GM12878 (cell line): ENCODE results near the gene GTPBP1. TPM values are rescaled to one million over a fixed set of nuclear protein-coding genes. Genes with fewer than 3 reads are reported as not detected.

ENCODE experiments used
- ATAC-seq: fragments of 200-7000 bp; cut with Tn5 transposase; 3 replicates; pipeline ENCODE4 v1.9.1; 2020; ENCODE audit warnings: mild to moderate bottlenecking, moderate library complexity
- BruUV-seq: library from RNA; stranded (reverse); fragments of 400-500 nt; replicated peaks from 2 replicates; lab custom pipeline; 2021; lab: Mats Ljungman, UMichigan
- CTCF ChIA-PET: fragments of 300-600 bp; sonication (Branson Sonifier 250); formaldehyde crosslinking; extraction: SDS; loops from one replicate; lab custom pipeline; 2021; ENCODE audit warnings: inconsistent platforms; lab: Yijun Ruan, JAX
- POLR2A ChIA-PET: fragments of 350-600 bp; formaldehyde crosslinking; extraction: SDS; loops from one replicate; lab custom pipeline; 2021; ENCODE audit warnings: inconsistent platforms; lab: Charles Lee
- RAD21 ChIA-PET: fragments of 300-600 bp; sonication (Branson Sonifier 250); formaldehyde crosslinking; loops from one replicate; lab custom pipeline; 2023; ENCODE audit warnings: antibody characterized with exemption; ENCODE audit not compliant: unreplicated experiment; lab: Charles Lee
- SMC1A ChIA-PET: fragments of 300-600 bp; sonication (Branson Sonifier 250); formaldehyde crosslinking; loops from one replicate; lab custom pipeline; 2023; ENCODE audit not compliant: unreplicated experiment, uncharacterized antibody; lab: Charles Lee
- DNase-seq: peaks from one replicate; pipeline ENCODE4 v3.0.0-alpha.2; 2011; ENCODE audit warnings: low read depth, low spot score
- FAIRE-seq: peaks from 3 replicates; lab custom pipeline; 2011; peaks lifted over from hg19 to GRCh38; lab: Jason Lieb, UNC
- H2AFZ ChIP-seq: 2 replicates; pipeline ENCODE4 v1.6.0; 2011; ENCODE audit warnings: low read depth, low read length, control low read depth; ENCODE audit not compliant: control insufficient read depth
- H3K27ac ChIP-seq: 2 replicates; pipeline ENCODE4 v1.5.1; 2011; ENCODE audit warnings: control low read depth; ENCODE audit not compliant: control insufficient read depth, insufficient read depth
- H3K27me3 ChIP-seq, 2 experiments: replicated peaks in 1 of 2; 2 replicates each; pipeline versions ENCODE4 v1.6.0 to v1.6.1; 2011; ENCODE audit warnings: low read length in 1 of 2; ENCODE audit not compliant: control insufficient read depth in 2 of 2, insufficient read depth in 2 of 2
- H3K36me3 ChIP-seq, 2 experiments: 2 replicates each; pipeline ENCODE4 v1.5.1; 2011; ENCODE audit warnings: low read length in 1 of 2; ENCODE audit not compliant: control insufficient read depth in 2 of 2, insufficient read depth in 2 of 2
- H3K4me1 ChIP-seq: 2 replicates; pipeline ENCODE4 v1.6.1; 2011; ENCODE audit warnings: mild to moderate bottlenecking, low read length, moderate library complexity, mixed read lengths; ENCODE audit not compliant: control insufficient read depth, insufficient read depth
- H3K4me2 ChIP-seq: 2 replicates; pipeline ENCODE4 v1.6.0; 2011; ENCODE audit warnings: control low read depth; ENCODE audit not compliant: control insufficient read depth, insufficient read depth
- H3K4me3 ChIP-seq: fragments of 200-600 bp; sonication (generic); 2 replicates; pipeline ENCODE4 v1.5.1; 2016
- H3K79me2 ChIP-seq: 2 replicates; pipeline ENCODE4 v1.6.0; 2011; ENCODE audit warnings: low read length; ENCODE audit not compliant: control insufficient read depth, insufficient read depth
- H3K9ac ChIP-seq: 2 replicates; pipeline ENCODE4 v1.8.0; 2011; ENCODE audit warnings: low read length, control low read depth, mixed read lengths; ENCODE audit not compliant: control insufficient read depth, insufficient read depth
- H3K9me3 ChIP-seq: replicated peaks from 3 replicates; pipeline ENCODE4 v1.5.1; 2011; ENCODE audit warnings: mild to moderate bottlenecking, low read length; ENCODE audit not compliant: control insufficient read depth, insufficient read depth
- H4K20me1 ChIP-seq: 2 replicates; pipeline ENCODE4 v1.6.0; 2011; ENCODE audit not compliant: control insufficient read depth, insufficient read depth
- POLR2A ChIP-seq: IDR thresholded peaks from 2 replicates; pipeline ENCODE4 v1.6.1; 2011; ENCODE audit warnings: low read depth, mild to moderate bottlenecking, low read length
- SMARCA5 ChIP-seq: fragments of 450-650 bp; IDR thresholded peaks from 2 replicates; pipeline ENCODE4 v1.6.1; 2017; ENCODE audit warnings: mild to moderate bottlenecking
- SREBF1 ChIP-seq: IDR thresholded peaks from 2 replicates; pipeline ENCODE4 v1.6.1; 2012; ENCODE audit warnings: mild to moderate bottlenecking, low read length
- STAT3 ChIP-seq: IDR thresholded peaks from 2 replicates; pipeline ENCODE4 v1.6.1; 2011; ENCODE audit warnings: low read depth, low read length, improper control_type of control experiment
- WRNIP1 ChIP-seq: IDR thresholded peaks from 2 replicates; pipeline ENCODE4 v1.6.1; 2011; ENCODE audit warnings: low read depth, low read length, improper control_type of control experiment, borderline replicate concordance
- WGBS: methylation state at CpG from one replicate; pipeline ENCODE4 v1.1.6; 2016; ENCODE audit warnings: low lambda C conversion rate; ENCODE audit not compliant: insufficient replicate concordance, insufficient coverage; ENCODE audit errors: missing lambda C conversion rate; 5-methylcytosine and 5-hydroxymethylcytosine counted together
- in situ Hi-C: fragments of 300-500 bp; cut with MboI; formaldehyde crosslinking; loops from 9 replicates; pipeline ENCODE4 v1.14.3; 2018; ENCODE audit warnings: mixed read lengths
- intact Hi-C: fragments of 100-400 bp; cut with micrococcal nuclease; formaldehyde crosslinking; loops from one replicate; pipeline ENCODE4 v1.14.2; 2022; ENCODE audit not compliant: unreplicated experiment
- polyA plus RNA-seq, 11 experiments: library from polyadenylated mRNA; depleted of rRNA in 4 of 11; unstranded in 6 of 11; stranded (reverse) in 5 of 11; fragments of >200 nt; fragmentation: Nextera tagmentation in 4 of 11; fragmentation: Illumina TruSeq in 1 of 11; extraction: Ambion mirVana in 4 of 11; extraction: Trizol in 1 of 11; gene quantifications; 1 replicate in 1 of 11; 2 replicates in 10 of 11; pipeline versions ENCODE4 v1.2.1 to v1.2.3, GENCODE V29; 2011 to 2016; ENCODE audit warnings: inconsistent platforms in 2 of 11, missing spikeins in 2 of 11, low read depth in 1 of 11
- total RNA-seq, 4 experiments: library from RNA; depleted of rRNA in 3 of 4; stranded (reverse); fragments of >200 nt in 3 of 4; fragmentation: Illumina TruSeq in 1 of 4; extraction: Trizol in 1 of 4; gene quantifications; 2 replicates each; pipeline versions ENCODE4 v1.2.1 to v1.2.3, GENCODE V29; 2013 to 2021
- TF ChIP-seq, protein P1 (sequence below): IDR thresholded peaks from 2 replicates; pipeline ENCODE4 v1.6.1; 2011; ENCODE audit warnings: borderline replicate concordance, low read depth, mild to moderate bottlenecking, moderate library complexity, low read length; ENCODE audit not compliant: insufficient read depth, poor library complexity, severe bottlenecking
- TF ChIP-seq, protein P2 (sequence below): fragments of 450-650 bp; IDR thresholded peaks from 2 replicates; pipeline ENCODE4 v1.6.1; 2014; ENCODE audit warnings: mild to moderate bottlenecking

GTPBP1 gene
- total and polyA plus RNA-seq, 10 of the 15 experiments (the other 5 are each of a cell fraction or from before 2014, with no cell fraction given): 0.89 to 63.1 (median 34.2) TPM

DNA sequence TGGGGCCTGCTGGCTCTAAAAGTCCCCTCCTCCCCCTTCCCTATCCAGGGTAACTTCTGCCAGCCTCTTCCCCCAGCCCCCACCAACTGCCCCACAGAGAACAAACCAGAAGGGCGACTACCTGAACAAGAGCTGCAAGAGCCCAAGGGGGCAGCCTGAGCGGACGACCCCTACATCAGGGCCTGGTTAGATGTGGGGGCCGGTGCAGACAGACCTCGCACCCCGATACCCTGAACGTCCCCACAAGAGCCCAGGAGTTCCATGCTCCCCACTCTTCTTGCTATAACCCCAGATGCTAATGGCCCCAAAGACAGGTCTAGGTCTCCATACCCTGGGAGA, 29.4 kb downstream of the GTPBP1 start:
- no TSS peak for BruUV-seq
- no peak overlapping the region for H3K4me2 ChIP-seq
- no peak overlapping the region for H3K4me3 ChIP-seq
- intact Hi-C loops: no loop called here
- ChIA-PET POLR2A (no interaction called here), RAD21 (interaction anchor here (0.8 kb wide), 2 partner anchors 16 to 34 kb away, joined by 3 to 4 read pairs; no protein-coding TSS in a partner anchor), CTCF (interaction anchor here (1.1 to 3.7 kb wide), 5 partner anchors 11 to 134 kb away, joined by 3 to 26 read pairs (median 5); no protein-coding TSS in a partner anchor), SMC1A (interaction anchor here (0.5 to 0.6 kb wide), 2 partner anchors 23 to 42 kb away, joined by 3 read pairs; no protein-coding TSS in a partner anchor)
- ATAC-seq (no peak), DNase-seq (no peak), FAIRE-seq (no peak)
- no peaks in the 10 kb centered on the region for H3K9me3 ChIP-seq
- no peaks in the 10 kb centered on the region for H3K79me2 ChIP-seq
- H3K4me1 ChIP-seq: no peaks in the 10 kb centered on the region
- peaks cover 29 to 66% of the 10 kb centered on the region in 2 experiments for H3K36me3 ChIP-seq
- WGBS: 95% methylated on average over 7 of the region's 7 CpGs
- no peak overlapping the region for H2AFZ ChIP-seq
- H4K20me1 ChIP-seq: peaks cover 2% of the 10 kb centered on the region; the same call in 1 of the 2 replicates
- no peaks in the 10 kb centered on the region for H3K27me3 ChIP-seq
- H3K27ac ChIP-seq: no peak overlapping the region
- no peak overlapping the region for H3K9ac ChIP-seq
- in situ Hi-C loops: no loop called here
- TF ChIP-seq, protein P1, sequence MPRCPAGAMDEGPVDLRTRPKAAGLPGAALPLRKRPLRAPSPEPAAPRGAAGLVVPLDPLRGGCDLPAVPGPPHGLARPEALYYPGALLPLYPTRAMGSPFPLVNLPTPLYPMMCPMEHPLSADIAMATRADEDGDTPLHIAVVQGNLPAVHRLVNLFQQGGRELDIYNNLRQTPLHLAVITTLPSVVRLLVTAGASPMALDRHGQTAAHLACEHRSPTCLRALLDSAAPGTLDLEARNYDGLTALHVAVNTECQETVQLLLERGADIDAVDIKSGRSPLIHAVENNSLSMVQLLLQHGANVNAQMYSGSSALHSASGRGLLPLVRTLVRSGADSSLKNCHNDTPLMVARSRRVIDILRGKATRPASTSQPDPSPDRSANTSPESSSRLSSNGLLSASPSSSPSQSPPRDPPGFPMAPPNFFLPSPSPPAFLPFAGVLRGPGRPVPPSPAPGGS: peak; percentile 19
- TF ChIP-seq STAT3: no peak
- TF ChIP-seq SMARCA5: no peak
- TF ChIP-seq POLR2A: 0 out of 2 replicates have a peak, but pooled peaks have one; percentile 27
- TF ChIP-seq WRNIP1: no peak
- no peak for TF ChIP-seq SREBF1
- TF ChIP-seq, protein P2, sequence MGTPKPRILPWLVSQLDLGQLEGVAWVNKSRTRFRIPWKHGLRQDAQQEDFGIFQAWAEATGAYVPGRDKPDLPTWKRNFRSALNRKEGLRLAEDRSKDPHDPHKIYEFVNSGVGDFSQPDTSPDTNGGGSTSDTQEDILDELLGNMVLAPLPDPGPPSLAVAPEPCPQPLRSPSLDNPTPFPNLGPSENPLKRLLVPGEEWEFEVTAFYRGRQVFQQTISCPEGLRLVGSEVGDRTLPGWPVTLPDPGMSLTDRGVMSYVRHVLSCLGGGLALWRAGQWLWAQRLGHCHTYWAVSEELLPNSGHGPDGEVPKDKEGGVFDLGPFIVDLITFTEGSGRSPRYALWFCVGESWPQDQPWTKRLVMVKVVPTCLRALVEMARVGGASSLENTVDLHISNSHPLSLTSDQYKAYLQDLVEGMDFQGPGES: no peak
